ENCODE results near the gene NOD2.

The NOD2 gene

DNA sequence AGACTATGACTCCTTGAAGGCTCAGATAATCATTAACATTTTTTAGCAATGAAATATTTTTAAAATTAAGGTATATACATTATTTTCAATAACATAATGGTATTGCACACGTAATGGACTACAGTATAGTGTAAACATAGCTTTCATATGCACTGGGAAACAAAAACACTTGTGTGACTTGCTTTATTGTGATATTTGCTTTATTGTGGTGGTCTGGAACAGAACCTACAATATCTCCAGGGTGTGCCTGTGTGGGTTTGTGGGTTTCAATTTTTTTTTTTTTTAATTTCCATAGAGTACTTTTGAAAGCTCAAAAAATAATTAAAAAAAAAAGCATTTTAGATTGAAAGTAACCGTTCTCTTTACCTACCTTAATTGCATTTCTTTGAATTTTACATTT, 73.8 kb downstream of the NOD2 start:
- Histone ChIP-seq H3K4me1 (ENCODE audit: control insufficient read depth, insufficient read depth, low read length) (no peaks in the 10 kb centered on the region), H3K27me3 (ENCODE audit: control insufficient read depth, insufficient read depth, low read length) (no peaks in the 10 kb centered on the region), H3K36me3 (ENCODE audit: control insufficient read depth, insufficient read depth, low read length) (no peaks in the 10 kb centered on the region), H3K4me3 (ENCODE audit: low read length) (no peak overlapping the region), H3K9ac (ENCODE audit: low read length) (no peak overlapping the region), H3K9me3 (ENCODE audit: control insufficient read depth, low read length) (no peaks in the 10 kb centered on the region)

DNA sequence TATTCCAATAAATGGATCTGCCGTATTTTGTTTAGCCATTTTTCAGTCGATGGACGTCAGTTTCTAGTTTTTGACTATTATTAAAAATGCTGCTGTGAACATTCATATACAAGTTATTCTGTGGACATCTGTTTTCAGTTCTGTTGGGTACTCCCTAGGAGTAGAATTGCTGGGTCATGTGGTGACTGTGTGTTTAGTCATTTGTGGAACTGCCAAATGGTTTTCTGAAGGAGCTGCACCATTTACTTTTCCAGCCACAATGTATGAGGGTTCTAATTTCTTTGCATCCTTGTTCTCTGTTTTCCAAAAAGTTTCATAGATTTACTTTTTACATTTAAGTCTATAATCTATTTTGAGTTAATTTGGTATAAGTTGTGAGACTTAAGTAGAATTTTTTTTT, 78.0 kb downstream of the NOD2 start:
- Histone ChIP-seq H3K9me3 (ENCODE audit: control insufficient read depth, low read length) (no peaks in the 10 kb centered on the region), H3K4me3 (ENCODE audit: low read length) (no peak overlapping the region), H3K27me3 (ENCODE audit: control insufficient read depth, insufficient read depth, low read length) (no peaks in the 10 kb centered on the region), H3K9ac (ENCODE audit: low read length) (no peak overlapping the region), H3K36me3 (ENCODE audit: control insufficient read depth, insufficient read depth, low read length) (no peaks in the 10 kb centered on the region), H3K4me1 (ENCODE audit: control insufficient read depth, insufficient read depth, low read length) (no peaks in the 10 kb centered on the region)

DNA sequence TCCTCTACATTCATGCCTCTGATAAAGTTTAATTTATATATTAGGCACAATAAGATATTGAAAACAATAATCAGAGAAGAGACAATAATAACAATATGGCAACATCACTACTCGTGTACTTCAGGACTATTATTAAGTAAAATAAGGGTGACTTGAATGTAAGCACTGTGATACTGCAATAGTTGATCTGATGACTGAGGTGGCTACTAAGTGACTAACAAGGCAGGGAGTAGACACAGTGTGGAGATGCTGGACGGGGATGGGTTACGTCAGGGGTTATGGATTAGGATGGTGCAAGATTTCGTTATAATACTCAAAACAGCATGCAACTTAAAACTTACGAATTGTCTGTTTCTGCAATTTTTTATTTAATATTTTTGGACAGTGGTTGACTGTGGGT, 81.0 kb downstream of the NOD2 start:
- no peak overlapping the region for H3K4me3 ChIP-seq (ENCODE audit: low read length)
- H3K36me3 ChIP-seq (ENCODE audit: control insufficient read depth, insufficient read depth, low read length), result no peaks in the 10 kb centered on the region
- no peaks in the 10 kb centered on the region for H3K9me3 ChIP-seq (ENCODE audit: control insufficient read depth, low read length)
- H3K9ac ChIP-seq (ENCODE audit: low read length), result no peak overlapping the region
- H3K27me3 ChIP-seq (ENCODE audit: control insufficient read depth, insufficient read depth, low read length), result no peaks in the 10 kb centered on the region
- no peaks in the 10 kb centered on the region for H3K4me1 ChIP-seq (ENCODE audit: control insufficient read depth, insufficient read depth, low read length)

DNA sequence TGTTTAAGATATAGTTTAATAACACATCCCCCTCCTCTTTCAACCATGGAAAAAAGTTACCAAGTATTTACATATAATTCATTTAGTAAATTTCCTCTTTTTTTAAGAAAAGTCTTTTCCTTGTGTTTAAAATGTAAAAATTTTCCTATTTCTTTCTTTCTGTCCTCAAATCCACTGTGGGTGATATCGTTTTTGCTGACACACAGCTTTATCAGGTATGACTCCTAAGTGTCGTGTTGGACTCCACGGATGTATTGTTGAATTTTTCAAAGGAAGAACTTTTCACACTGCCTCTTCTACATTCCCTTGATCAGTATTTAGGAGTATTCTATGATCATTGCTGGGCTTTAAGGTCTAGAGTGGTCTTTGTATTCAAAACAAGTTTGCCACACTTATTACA, 81.6 kb downstream of the NOD2 start:
- no peaks in the 10 kb centered on the region for H3K36me3 ChIP-seq (ENCODE audit: control insufficient read depth, insufficient read depth, low read length)
- no peaks in the 10 kb centered on the region for H3K4me1 ChIP-seq (ENCODE audit: control insufficient read depth, insufficient read depth, low read length)
- no peak overlapping the region for H3K9ac ChIP-seq (ENCODE audit: low read length)
- no peak overlapping the region for H3K4me3 ChIP-seq (ENCODE audit: low read length)
- H3K27me3 ChIP-seq (ENCODE audit: control insufficient read depth, insufficient read depth, low read length), result no peaks in the 10 kb centered on the region
- H3K9me3 ChIP-seq (ENCODE audit: control insufficient read depth, low read length), result no peaks in the 10 kb centered on the region

DNA sequence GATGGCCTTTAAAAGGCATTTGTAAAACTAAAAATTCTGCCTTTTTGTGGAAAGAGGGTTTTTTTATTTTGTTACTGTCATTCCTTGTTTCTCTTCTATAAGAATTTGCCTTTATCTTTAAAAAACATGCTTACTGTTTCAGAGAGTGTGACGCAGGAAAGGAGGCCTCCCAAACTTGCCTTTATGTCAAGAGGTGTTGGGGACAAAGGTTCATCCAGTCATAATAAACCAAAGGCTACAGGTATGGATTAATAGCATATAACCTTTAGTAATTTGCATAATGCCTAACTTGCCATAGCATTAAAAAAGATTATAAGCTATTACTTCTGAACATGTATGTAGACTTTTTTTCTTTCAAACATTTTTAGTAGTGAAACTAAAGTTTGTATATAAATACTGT, 82.6 kb downstream of the NOD2 start:
- no peaks in the 10 kb centered on the region for H3K4me1 ChIP-seq (ENCODE audit: control insufficient read depth, insufficient read depth, low read length)
- no peak overlapping the region for H3K4me3 ChIP-seq (ENCODE audit: low read length)
- no peaks in the 10 kb centered on the region for H3K36me3 ChIP-seq (ENCODE audit: control insufficient read depth, insufficient read depth, low read length)
- no peaks in the 10 kb centered on the region for H3K27me3 ChIP-seq (ENCODE audit: control insufficient read depth, insufficient read depth, low read length)
- no peaks in the 10 kb centered on the region for H3K9me3 ChIP-seq (ENCODE audit: control insufficient read depth, low read length)
- H3K9ac ChIP-seq (ENCODE audit: low read length), result no peak overlapping the region

DNA sequence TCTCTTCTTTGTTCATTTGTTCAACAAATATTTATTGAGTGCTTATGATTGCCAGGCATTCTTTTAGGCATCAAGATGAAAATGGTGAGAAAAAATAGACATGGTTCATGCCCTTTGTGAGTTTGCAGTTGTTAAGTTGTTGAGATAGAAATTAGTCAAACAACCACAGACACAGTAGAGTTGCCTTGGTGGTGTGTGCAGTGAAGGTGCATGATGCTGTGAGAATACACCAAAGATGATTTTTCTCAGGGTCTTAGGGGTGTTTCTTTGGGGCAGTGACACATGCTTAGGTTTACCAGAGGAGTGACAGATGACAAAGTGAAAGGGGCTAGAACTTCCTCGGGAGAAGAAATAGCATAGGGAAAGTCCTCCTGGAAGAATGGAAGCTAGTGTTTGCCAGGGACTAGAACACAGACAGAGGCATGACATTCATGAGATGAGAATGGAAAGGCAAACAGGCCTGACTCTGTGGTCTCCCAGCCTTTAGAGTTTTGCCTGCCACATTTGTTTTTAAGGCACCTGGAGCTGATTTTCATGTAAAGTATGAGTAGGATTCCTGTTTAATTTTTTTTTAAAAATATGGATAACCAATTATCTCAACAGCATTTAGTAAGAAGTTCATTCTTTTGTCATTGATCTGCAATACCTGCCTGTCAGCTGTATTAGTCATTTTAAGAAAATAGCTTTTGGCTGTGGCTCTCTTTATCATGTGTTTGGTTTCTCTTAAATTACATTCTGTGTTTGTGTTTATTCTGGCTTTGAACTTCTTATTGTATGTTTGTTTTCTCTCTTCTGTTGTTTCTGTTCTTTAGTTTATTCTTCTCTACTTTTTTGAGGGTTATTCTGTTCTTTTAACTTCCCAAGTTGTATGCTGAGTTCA, 85.1 kb downstream of the NOD2 start:
- Histone ChIP-seq H3K9me3 (ENCODE audit: control insufficient read depth, low read length) (no peaks in the 10 kb centered on the region), H3K4me3 (ENCODE audit: low read length) (no peak overlapping the region), H3K9ac (ENCODE audit: low read length) (no peak overlapping the region), H3K27me3 (ENCODE audit: control insufficient read depth, insufficient read depth, low read length) (no peaks in the 10 kb centered on the region), H3K36me3 (ENCODE audit: control insufficient read depth, insufficient read depth, low read length) (peaks cover 4% of the 10 kb centered on the region), H3K4me1 (ENCODE audit: control insufficient read depth, insufficient read depth, low read length) (no peaks in the 10 kb centered on the region)

- Histone ChIP-seq H3K36me3 (ENCODE audit: control insufficient read depth, insufficient read depth, low read length) (peaks cover 4% of the 10 kb centered on the region), H3K27me3 (ENCODE audit: control insufficient read depth, insufficient read depth, low read length) (no peaks in the 10 kb centered on the region), H3K9ac (ENCODE audit: low read length) (no peak overlapping the region), H3K9me3 (ENCODE audit: control insufficient read depth, low read length) (no peaks in the 10 kb centered on the region), H3K4me3 (ENCODE audit: low read length) (no peak overlapping the region), H3K4me1 (ENCODE audit: control insufficient read depth, insufficient read depth, low read length) (no peaks in the 10 kb centered on the region)
These were observed 87.6 kb downstream of the NOD2 start for GRCh38 chr16:50781043-50781442.

GRCh38 chr16:50781518-50781917, 88.1 kb downstream of the NOD2 start:
- H3K9ac ChIP-seq (ENCODE audit: low read length), result no peak overlapping the region
- H3K4me3 ChIP-seq (ENCODE audit: low read length), result no peak overlapping the region
- H3K9me3 ChIP-seq (ENCODE audit: control insufficient read depth, low read length), result no peaks in the 10 kb centered on the region
- no peaks in the 10 kb centered on the region for H3K27me3 ChIP-seq (ENCODE audit: control insufficient read depth, insufficient read depth, low read length)
- H3K36me3 ChIP-seq (ENCODE audit: control insufficient read depth, insufficient read depth, low read length), result peaks cover 4% of the 10 kb centered on the region
- no peaks in the 10 kb centered on the region for H3K4me1 ChIP-seq (ENCODE audit: control insufficient read depth, insufficient read depth, low read length)
